K562 (cell line): ENCODE data around the gene NET1. TPM values are rescaled to one million over a fixed set of nuclear protein-coding genes. Genes with fewer than 3 reads are reported as not detected.

Experiments used
- CSDE1 ChIP-seq, 2 experiments: fragments of 450-650 bp; IDR thresholded peaks; 2 replicates each; pipeline ENCODE4 v1.6.1; 2016; ENCODE audit warnings: mild to moderate bottlenecking in 1 of 2
- DIDO1 ChIP-seq: fragments of 450-650 bp; IDR thresholded peaks from 2 replicates; pipeline ENCODE4 v1.6.1; 2016; ENCODE audit warnings: low read depth, missing biosample characterization, missing genetic modification characterization
- FOXA3 ChIP-seq, 2 experiments: fragments of 450-650 bp in 1 of 2; sonication (generic) in 1 of 2; formaldehyde crosslinking; IDR thresholded peaks in 1 of 2; conservative IDR thresholded peaks in 1 of 2; 2 replicates each; pipeline versions ENCODE4 v1.4.0 to v1.8.0; 2020 to 2022; ENCODE audit warnings: mild to moderate bottlenecking in 2 of 2, missing genetic modification reagents in 1 of 2
- HDGF ChIP-seq: fragments of 450-650 bp; IDR thresholded peaks from 2 replicates; pipeline ENCODE4 v1.6.1; 2016
- HOMEZ ChIP-seq: fragments of 250-450 bp; sonication (Bioruptor Pico); IDR thresholded peaks from 2 replicates; pipeline ENCODE4 v1.4.0; 2020; ENCODE audit warnings: mild to moderate bottlenecking, moderate library complexity
- HOXB6 ChIP-seq: fragments of 250-450 bp; sonication (Bioruptor Pico); IDR thresholded peaks from 2 replicates; pipeline ENCODE4 v1.5.1; 2022; ENCODE audit warnings: mild to moderate bottlenecking, borderline replicate concordance
- MLX ChIP-seq, 2 experiments: fragments of 450-650 bp in 1 of 2; sonication (generic) in 1 of 2; formaldehyde crosslinking; conservative IDR thresholded peaks; 2 replicates each; pipeline versions ENCODE4 v1.4.0 to v1.8.1; 2020 to 2022; ENCODE audit warnings: mild to moderate bottlenecking in 1 of 2, missing genetic modification reagents in 1 of 2
- MNT ChIP-seq, 2 experiments: fragments of 450-650 bp; conservative IDR thresholded peaks; 2 replicates each; pipeline ENCODE4 v1.6.1; 2017; ENCODE audit warnings: mild to moderate bottlenecking in 2 of 2, moderate library complexity in 2 of 2
- SLC30A9 ChIP-seq: fragments of 250-450 bp; sonication (Bioruptor Pico); IDR thresholded peaks from 2 replicates; pipeline ENCODE4 v1.8.0; 2022; ENCODE audit warnings: mild to moderate bottlenecking, moderate library complexity
- TCF7L2 ChIP-seq: fragments of 150-350 bp; IDR thresholded peaks from 2 replicates; pipeline ENCODE4 v1.6.1; 2016; ENCODE audit warnings: low read depth, mild to moderate bottlenecking, low read length, moderate library complexity
- TEAD4 ChIP-seq, 2 experiments: sonication (generic) in 1 of 2; formaldehyde crosslinking in 1 of 2; IDR thresholded peaks; 2 replicates each; pipeline versions ENCODE4 v1.6.1 to v1.8.0; 2012 to 2022; ENCODE audit warnings: borderline replicate concordance in 1 of 2, inconsistent platforms in 1 of 2, low read length in 1 of 2, mild to moderate bottlenecking in 1 of 2, missing genetic modification reagents in 1 of 2
- USF1 ChIP-seq: sonication (generic); formaldehyde crosslinking; IDR thresholded peaks from 2 replicates; pipeline ENCODE4 v1.9.0; 2022; ENCODE audit warnings: mild to moderate bottlenecking, missing genetic modification reagents
- WHSC1 ChIP-seq: IDR thresholded peaks from one replicate; pipeline ENCODE4 v1.6.1; 2012; ENCODE audit warnings: low read length, control low read depth, inconsistent platforms
- ZNF311 ChIP-seq: fragments of 250-450 bp; sonication (Bioruptor Pico); IDR thresholded peaks from 2 replicates; pipeline ENCODE4 v1.4.0; 2020; ENCODE audit warnings: mild to moderate bottlenecking, moderate library complexity
- polyA plus RNA-seq, 8 experiments: library from polyadenylated mRNA; depleted of rRNA in 4 of 8; stranded (reverse) in 5 of 8; unstranded in 3 of 8; fragments of >200 nt; fragmentation: Nextera tagmentation in 2 of 8; fragmentation: Illumina TruSeq in 1 of 8; extraction: Ambion mirVana in 2 of 8; extraction: Trizol in 1 of 8; gene quantifications; 2 replicates each; pipeline versions ENCODE4 v1.2.1 to v1.2.3, GENCODE V29; 2011 to 2014; ENCODE audit warnings: inconsistent platforms in 1 of 8, missing spikeins in 1 of 8
- total RNA-seq, 7 experiments: library from RNA; depleted of rRNA in 6 of 7; stranded (reverse); fragments of >200 nt in 6 of 7; fragmentation: Illumina TruSeq in 2 of 7; extraction: Trizol in 2 of 7; gene quantifications; 2 replicates each; pipeline versions ENCODE4 v1.2.1 to v1.2.3, GENCODE V29; 2011 to 2021; ENCODE audit warnings: low replicate concordance in 1 of 7
- TF ChIP-seq, protein P1 (sequence below): fragments of 250-450 bp; sonication (Bioruptor Pico); IDR thresholded peaks from 2 replicates; pipeline ENCODE4 v1.4.0; 2020

Gene NET1
- total and polyA plus RNA-seq, 9 of the 15 experiments (the other 6 are each of a cell fraction or from before 2014, with no cell fraction given): 47.4 to 258 (median 106) TPM

GRCh38 chr10:5461914-5462840 lies 49.8 kb downstream of the NET1 start (continued):
- TF ChIP-seq USF1 (CRISPR knock-in tag) (no peak), TEAD4 (IDR thresholded peaks at IDR 0.05; ENCODE audit: low read length) (peak; percentile 71; the same call in 1 of the 2 replicates), TEAD4 (CRISPR knock-in tag; IDR thresholded peaks at IDR 0.05; ENCODE audit: borderline replicate concordance) (no peak), ZNF311 (CRISPR knock-in tag) (peak; percentile 59; the same call in 1 of the 2 replicates), WHSC1 (no peak), MLX (CRISPR knock-in tag; conservative IDR thresholded peaks at IDR 0.05) (no peak), HOXB6 (CRISPR knock-in tag) (no peak), MNT (conservative IDR thresholded peaks at IDR 0.05) (peak in 1 of 2 experiments; percentile 46; a peak in 1 of 4 replicates), CSDE1 (IDR thresholded peaks at IDR 0.05) (no peak), TCF7L2 (no peak), SLC30A9 (CRISPR knock-in tag) (no peak), HOMEZ (CRISPR knock-in tag) (no peak), HDGF (0 out of 2 replicates have a peak, but pooled peaks have one; percentile 56), FOXA3 (CRISPR knock-in tag; conservative IDR thresholded peaks at IDR 0.05 in 1 of 2, IDR thresholded peaks at IDR 0.05 in 1 of 2) (peak; percentile 26 to 49; a peak in 2 of 4 replicates), DIDO1 (tag) (no peak)
- TF ChIP-seq, protein P1, sequence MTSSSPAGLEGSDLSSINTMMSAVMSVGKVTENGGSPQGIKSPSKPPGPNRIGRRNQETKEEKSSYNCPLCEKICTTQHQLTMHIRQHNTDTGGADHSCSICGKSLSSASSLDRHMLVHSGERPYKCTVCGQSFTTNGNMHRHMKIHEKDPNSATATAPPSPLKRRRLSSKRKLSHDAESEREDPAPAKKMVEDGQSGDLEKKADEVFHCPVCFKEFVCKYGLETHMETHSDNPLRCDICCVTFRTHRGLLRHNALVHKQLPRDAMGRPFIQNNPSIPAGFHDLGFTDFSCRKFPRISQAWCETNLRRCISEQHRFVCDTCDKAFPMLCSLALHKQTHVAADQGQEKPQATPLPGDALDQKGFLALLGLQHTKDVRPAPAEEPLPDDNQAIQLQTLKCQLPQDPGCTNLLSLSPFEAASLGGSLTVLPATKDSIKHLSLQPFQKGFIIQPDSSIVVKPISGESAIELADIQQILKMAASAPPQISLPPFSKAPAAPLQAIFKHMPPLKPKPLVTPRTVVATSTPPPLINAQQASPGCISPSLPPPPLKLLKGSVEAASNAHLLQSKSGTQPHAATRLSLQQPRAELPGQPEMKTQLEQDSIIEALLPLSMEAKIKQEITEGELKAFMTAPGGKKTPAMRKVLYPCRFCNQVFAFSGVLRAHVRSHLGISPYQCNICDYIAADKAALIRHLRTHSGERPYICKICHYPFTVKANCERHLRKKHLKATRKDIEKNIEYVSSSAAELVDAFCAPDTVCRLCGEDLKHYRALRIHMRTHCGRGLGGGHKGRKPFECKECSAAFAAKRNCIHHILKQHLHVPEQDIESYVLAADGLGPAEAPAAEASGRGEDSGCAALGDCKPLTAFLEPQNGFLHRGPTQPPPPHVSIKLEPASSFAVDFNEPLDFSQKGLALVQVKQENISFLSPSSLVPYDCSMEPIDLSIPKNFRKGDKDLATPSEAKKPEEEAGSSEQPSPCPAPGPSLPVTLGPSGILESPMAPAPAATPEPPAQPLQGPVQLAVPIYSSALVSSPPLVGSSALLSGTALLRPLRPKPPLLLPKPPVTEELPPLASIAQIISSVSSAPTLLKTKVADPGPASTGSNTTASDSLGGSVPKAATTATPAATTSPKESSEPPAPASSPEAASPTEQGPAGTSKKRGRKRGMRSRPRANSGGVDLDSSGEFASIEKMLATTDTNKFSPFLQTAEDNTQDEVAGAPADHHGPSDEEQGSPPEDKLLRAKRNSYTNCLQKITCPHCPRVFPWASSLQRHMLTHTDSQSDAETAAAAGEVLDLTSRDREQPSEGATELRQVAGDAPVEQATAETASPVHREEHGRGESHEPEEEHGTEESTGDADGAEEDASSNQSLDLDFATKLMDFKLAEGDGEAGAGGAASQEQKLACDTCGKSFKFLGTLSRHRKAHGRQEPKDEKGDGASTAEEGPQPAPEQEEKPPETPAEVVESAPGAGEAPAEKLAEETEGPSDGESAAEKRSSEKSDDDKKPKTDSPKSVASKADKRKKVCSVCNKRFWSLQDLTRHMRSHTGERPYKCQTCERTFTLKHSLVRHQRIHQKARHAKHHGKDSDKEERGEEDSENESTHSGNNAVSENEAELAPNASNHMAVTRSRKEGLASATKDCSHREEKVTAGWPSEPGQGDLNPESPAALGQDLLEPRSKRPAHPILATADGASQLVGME: no peak
